H9 (cell line): ENCODE measurements around the gene ACACB. TPM values are rescaled to one million over a fixed set of nuclear protein-coding genes. Genes with fewer than 3 reads are reported as not detected.

Experiments
- DNase-seq: peaks from one replicate; pipeline ENCODE4 v3.0.0-alpha.2; 2017
- H2AFZ ChIP-seq: one replicate; pipeline ENCODE4 v1.6.1; 2013; ENCODE audit warnings: mild to moderate bottlenecking, low read length, control low read depth, moderate library complexity
- H2AK5ac ChIP-seq: 2 replicates; pipeline ENCODE4 v1.6.1; 2013; ENCODE audit warnings: low read length, control low read depth, mixed read lengths; ENCODE audit not compliant: insufficient read length
- H2BK120ac ChIP-seq: one replicate; pipeline ENCODE4 v1.6.1; 2013; ENCODE audit warnings: low read depth, mild to moderate bottlenecking, low read length, control low read depth, inconsistent platforms; ENCODE audit not compliant: poor library complexity, severe bottlenecking
- H2BK12ac ChIP-seq: 2 replicates; pipeline ENCODE4 v1.6.1; 2013; ENCODE audit warnings: low read length, control low read depth, mixed read lengths, low read depth; ENCODE audit not compliant: insufficient read length
- H2BK15ac ChIP-seq: 2 replicates; pipeline ENCODE4 v1.6.1; 2013; ENCODE audit warnings: low read depth, low read length, control low read depth
- H2BK20ac ChIP-seq: one replicate; pipeline ENCODE4 v1.6.1; 2013; ENCODE audit warnings: low read depth, mild to moderate bottlenecking, low read length, control low read depth, inconsistent platforms; ENCODE audit not compliant: poor library complexity, severe bottlenecking
- H2BK5ac ChIP-seq: 2 replicates; pipeline ENCODE4 v1.6.1; 2013; ENCODE audit warnings: low read length, control low read depth, mixed read lengths; ENCODE audit not compliant: insufficient read length
- H3K14ac ChIP-seq: 2 replicates; pipeline ENCODE4 v1.6.1; 2013; ENCODE audit warnings: low read length, control low read depth; ENCODE audit not compliant: insufficient read depth
- H3K18ac ChIP-seq: 2 replicates; pipeline ENCODE4 v1.6.1; 2013; ENCODE audit warnings: low read depth, mild to moderate bottlenecking, mixed read lengths, low read length, control low read depth; ENCODE audit not compliant: insufficient read length
- H3K23ac ChIP-seq: 2 replicates; pipeline ENCODE4 v1.6.1; 2013; ENCODE audit warnings: low read length, control low read depth, mixed read lengths, low read depth; ENCODE audit not compliant: insufficient read length
- H3K23me2 ChIP-seq: 2 replicates; pipeline ENCODE4 v1.6.1; 2013; ENCODE audit warnings: low read depth, mild to moderate bottlenecking, mixed read lengths, low read length, control low read depth; ENCODE audit not compliant: insufficient read length, poor library complexity, severe bottlenecking
- H3K27ac ChIP-seq: 2 replicates; pipeline ENCODE4 v1.5.1; 2013; ENCODE audit warnings: low read length, control low read depth, mixed read lengths, low read depth; ENCODE audit not compliant: insufficient read length
- H3K27me3 ChIP-seq: 2 replicates; pipeline ENCODE4 v1.6.1; 2013; ENCODE audit warnings: low read length, control low read depth, inconsistent platforms; ENCODE audit not compliant: insufficient read depth
- H3K4ac ChIP-seq: 2 replicates; pipeline ENCODE4 v1.6.1; 2013; ENCODE audit warnings: low read depth, mild to moderate bottlenecking, control low read depth, inconsistent platforms, low read length, moderate library complexity
- H3K4me1 ChIP-seq: 2 replicates; pipeline ENCODE4 v1.6.1; 2013; ENCODE audit warnings: low read length, control low read depth, inconsistent platforms; ENCODE audit not compliant: insufficient read depth
- H3K4me2 ChIP-seq: 2 replicates; pipeline ENCODE4 v1.6.1; 2013; ENCODE audit warnings: low read length, control low read depth, mixed read lengths; ENCODE audit not compliant: insufficient read length, insufficient read depth
- H3K56ac ChIP-seq: 2 replicates; pipeline ENCODE4 v1.6.1; 2013; ENCODE audit warnings: low read depth, mild to moderate bottlenecking, mixed read lengths, low read length, control low read depth; ENCODE audit not compliant: insufficient read length
- H3K79me1 ChIP-seq: 2 replicates; pipeline ENCODE4 v1.6.1; 2013; ENCODE audit warnings: low read depth, mild to moderate bottlenecking, moderate library complexity, low read length, control low read depth, inconsistent platforms; ENCODE audit not compliant: insufficient read depth, poor library complexity, severe bottlenecking
- H3K79me2 ChIP-seq: 2 replicates; pipeline ENCODE4 v1.6.1; 2013; ENCODE audit warnings: low read length, control low read depth, inconsistent platforms; ENCODE audit not compliant: insufficient read depth
- H3K9ac ChIP-seq: 2 replicates; pipeline ENCODE4 v1.6.1; 2013; ENCODE audit warnings: low read length, control low read depth, mixed read lengths; ENCODE audit not compliant: insufficient read length; ENCODE audit errors: extremely low read depth
- H3K9me3 ChIP-seq: one replicate; pipeline ENCODE4 v1.6.1; 2013; ENCODE audit warnings: low read depth, low read length, inconsistent platforms; ENCODE audit not compliant: control insufficient read depth
- H3T11ph ChIP-seq: one replicate; pipeline ENCODE4 v1.6.1; 2013; ENCODE audit warnings: mild to moderate bottlenecking, low read length, control low read depth, inconsistent platforms
- H4K20me1 ChIP-seq: one replicate; pipeline ENCODE4 v1.6.1; 2013; ENCODE audit not compliant: control insufficient read depth, insufficient read length, insufficient read depth
- H4K5ac ChIP-seq: 2 replicates; pipeline ENCODE4 v1.6.1; 2013; ENCODE audit warnings: low read depth, mild to moderate bottlenecking, mixed read lengths, low read length, control low read depth; ENCODE audit not compliant: insufficient read length
- H4K8ac ChIP-seq: replicated peaks from 2 replicates; pipeline ENCODE4 v1.6.1; 2013; ENCODE audit warnings: low read length, control low read depth, mixed read lengths, low read depth; ENCODE audit not compliant: insufficient read length
- H4K91ac ChIP-seq: 2 replicates; pipeline ENCODE4 v1.6.1; 2013; ENCODE audit warnings: low read depth, mild to moderate bottlenecking, moderate library complexity, mixed read lengths, low read length, control low read depth; ENCODE audit not compliant: insufficient read length
- H3K27ac Mint-ChIP-seq, 3 experiments: 2 replicates in 2 of 3; 3 replicates in 1 of 3; pipeline ENCODE4 v1.8.0; 2020 to 2021; ENCODE audit warnings: mixed read lengths in 3 of 3, mild to moderate bottlenecking in 1 of 3, moderate library complexity in 1 of 3
- H3K27me3 Mint-ChIP-seq: 2 replicates; pipeline ENCODE4 v1.8.0; 2021; ENCODE audit warnings: low read depth, mild to moderate bottlenecking, moderate library complexity, mixed read lengths
- H3K36me3 Mint-ChIP-seq, 3 experiments: 2 replicates in 2 of 3; 3 replicates in 1 of 3; pipeline ENCODE4 v1.8.0; 2020 to 2021; ENCODE audit warnings: low read depth in 3 of 3, mixed read lengths in 3 of 3; ENCODE audit not compliant: insufficient read depth in 1 of 3
- H3K4me1 Mint-ChIP-seq, 2 experiments: 2 replicates each; pipeline ENCODE4 v1.8.0; 2020; ENCODE audit warnings: mixed read lengths in 2 of 2
- H3K4me3 Mint-ChIP-seq, 2 experiments: 2 replicates in 1 of 2; 3 replicates in 1 of 2; pipeline ENCODE4 v1.8.0; 2020 to 2021; ENCODE audit warnings: mild to moderate bottlenecking in 2 of 2, mixed read lengths in 2 of 2, moderate library complexity in 1 of 2
- H3K9me3 Mint-ChIP-seq, 2 experiments: 2 replicates in 1 of 2; 3 replicates in 1 of 2; pipeline ENCODE4 v1.8.0; 2020; ENCODE audit warnings: mild to moderate bottlenecking in 2 of 2, mixed read lengths in 2 of 2, moderate library complexity in 1 of 2
- WGBS: extraction: QIAGEN DNeasy Blood & Tissue Kit; methylation state at CpG from one replicate; pipeline ENCODE4 v1.1.7; 2013; ENCODE audit warnings: missing lambda C conversion rate, low lambda C conversion rate, mixed read lengths; ENCODE audit not compliant: insufficient read length; ENCODE audit errors: extremely low coverage; 5-methylcytosine and 5-hydroxymethylcytosine counted together
- total RNA-seq: library from RNA; stranded (reverse); gene quantifications from 2 replicates; pipeline ENCODE4 v1.2.1, GENCODE V29; 2021
- TF ChIP-seq, protein P1 (sequence below): fragments of 200-600 bp; sonication (generic); conservative IDR thresholded peaks from 3 replicates; pipeline ENCODE4 v1.8.0; 2021; ENCODE audit warnings: antibody characterized with exemption, mild to moderate bottlenecking

Gene ACACB
- total RNA-seq, 1 experiment from 2014 or later, result 14.2 TPM

DNA sequence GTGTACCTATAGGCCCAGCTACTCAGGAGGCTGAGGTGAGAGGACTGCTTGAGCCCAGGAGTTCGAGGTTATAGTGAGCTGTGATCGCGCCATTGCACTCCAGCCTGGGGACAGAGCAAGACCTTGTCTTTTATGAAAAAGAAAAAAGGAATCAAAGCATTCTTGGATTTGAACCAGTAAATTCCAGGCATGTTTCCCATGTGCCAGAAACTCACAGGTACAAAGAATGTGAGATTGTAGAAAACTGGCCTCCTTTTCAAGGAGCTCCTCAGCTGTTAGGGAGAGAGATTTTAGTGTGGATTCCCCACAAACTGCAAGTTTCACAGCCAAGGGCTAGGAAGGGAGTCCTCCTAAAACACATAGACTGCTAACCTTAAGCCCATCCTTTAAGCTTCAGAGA lies 97.7 kb downstream of the ACACB start:
- no peak overlapping the region for H3K27ac ChIP-seq
- H3K79me2 ChIP-seq, result no peaks in the 10 kb centered on the region
- no peaks in the 10 kb centered on the region for H3K79me1 ChIP-seq
- no CpG with 5 or more reads among the region's 3 CpGs for WGBS
- H3K14ac ChIP-seq, result no peak overlapping the region
- H3K27me3 Mint-ChIP-seq, result no peaks in the 10 kb centered on the region
- no peak overlapping the region for H4K5ac ChIP-seq
- TF ChIP-seq, protein P1, sequence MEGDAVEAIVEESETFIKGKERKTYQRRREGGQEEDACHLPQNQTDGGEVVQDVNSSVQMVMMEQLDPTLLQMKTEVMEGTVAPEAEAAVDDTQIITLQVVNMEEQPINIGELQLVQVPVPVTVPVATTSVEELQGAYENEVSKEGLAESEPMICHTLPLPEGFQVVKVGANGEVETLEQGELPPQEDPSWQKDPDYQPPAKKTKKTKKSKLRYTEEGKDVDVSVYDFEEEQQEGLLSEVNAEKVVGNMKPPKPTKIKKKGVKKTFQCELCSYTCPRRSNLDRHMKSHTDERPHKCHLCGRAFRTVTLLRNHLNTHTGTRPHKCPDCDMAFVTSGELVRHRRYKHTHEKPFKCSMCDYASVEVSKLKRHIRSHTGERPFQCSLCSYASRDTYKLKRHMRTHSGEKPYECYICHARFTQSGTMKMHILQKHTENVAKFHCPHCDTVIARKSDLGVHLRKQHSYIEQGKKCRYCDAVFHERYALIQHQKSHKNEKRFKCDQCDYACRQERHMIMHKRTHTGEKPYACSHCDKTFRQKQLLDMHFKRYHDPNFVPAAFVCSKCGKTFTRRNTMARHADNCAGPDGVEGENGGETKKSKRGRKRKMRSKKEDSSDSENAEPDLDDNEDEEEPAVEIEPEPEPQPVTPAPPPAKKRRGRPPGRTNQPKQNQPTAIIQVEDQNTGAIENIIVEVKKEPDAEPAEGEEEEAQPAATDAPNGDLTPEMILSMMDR, result no peak
- H3K27me3 ChIP-seq, result no peaks in the 10 kb centered on the region
- no peak overlapping the region for H2BK15ac ChIP-seq
- H3K4ac ChIP-seq, result no peak overlapping the region
- H2BK20ac ChIP-seq, result no peak overlapping the region
- H3K9me3 ChIP-seq, result no peaks in the 10 kb centered on the region
- no peak overlapping the region for H3K9ac ChIP-seq
- H3K4me2 ChIP-seq, result no peak overlapping the region
- H3K4me1 Mint-ChIP-seq, result no peaks in the 10 kb centered on the region
- no peak overlapping the region for H3T11ph ChIP-seq
- no peak for DNase-seq
- no peak overlapping the region for H2AK5ac ChIP-seq
- H3K23ac ChIP-seq, result no peak overlapping the region
- H4K20me1 ChIP-seq, result no peaks in the 10 kb centered on the region
- H3K4me1 ChIP-seq, result no peaks in the 10 kb centered on the region
- H4K91ac ChIP-seq, result no peak overlapping the region
- no peak overlapping the region for H2BK5ac ChIP-seq
- H3K36me3 Mint-ChIP-seq, result peaks cover 4 to 11% (median 5%) of the 10 kb centered on the region in 3 experiments; a peak in 6 of 7 replicates
- H3K4me3 Mint-ChIP-seq, result no peak overlapping the region
- H2BK12ac ChIP-seq, result no peak overlapping the region
- H3K9me3 Mint-ChIP-seq, result 0 out of 5 replicates have a peak, but pooled peaks cover 0 to 2% of the 10 kb centered on the region in 2 experiments
- H2BK120ac ChIP-seq, result no peak overlapping the region
- no peak overlapping the region for H2AFZ ChIP-seq
- no peaks in the 10 kb centered on the region for H3K23me2 ChIP-seq
- H3K18ac ChIP-seq, result no peak overlapping the region
- no peak overlapping the region for H4K8ac ChIP-seq
- no peak overlapping the region for H3K27ac Mint-ChIP-seq
- no peak overlapping the region for H3K56ac ChIP-seq
